ENCODE measurements around the gene UTP3. TPM values are rescaled to one million over a fixed set of nuclear protein-coding genes. Genes with fewer than 3 reads are reported as not detected.
A peak's percentile ranks its signal among the peaks of the same experiment; 100 is the strongest.

UTP3 gene
- total and polyA plus RNA-seq, 9 of the 15 experiments (the other 6 are each of a cell fraction or from before 2014, with no cell fraction given): 11.9 to 69.3 (median 34.0) TPM

DNA sequence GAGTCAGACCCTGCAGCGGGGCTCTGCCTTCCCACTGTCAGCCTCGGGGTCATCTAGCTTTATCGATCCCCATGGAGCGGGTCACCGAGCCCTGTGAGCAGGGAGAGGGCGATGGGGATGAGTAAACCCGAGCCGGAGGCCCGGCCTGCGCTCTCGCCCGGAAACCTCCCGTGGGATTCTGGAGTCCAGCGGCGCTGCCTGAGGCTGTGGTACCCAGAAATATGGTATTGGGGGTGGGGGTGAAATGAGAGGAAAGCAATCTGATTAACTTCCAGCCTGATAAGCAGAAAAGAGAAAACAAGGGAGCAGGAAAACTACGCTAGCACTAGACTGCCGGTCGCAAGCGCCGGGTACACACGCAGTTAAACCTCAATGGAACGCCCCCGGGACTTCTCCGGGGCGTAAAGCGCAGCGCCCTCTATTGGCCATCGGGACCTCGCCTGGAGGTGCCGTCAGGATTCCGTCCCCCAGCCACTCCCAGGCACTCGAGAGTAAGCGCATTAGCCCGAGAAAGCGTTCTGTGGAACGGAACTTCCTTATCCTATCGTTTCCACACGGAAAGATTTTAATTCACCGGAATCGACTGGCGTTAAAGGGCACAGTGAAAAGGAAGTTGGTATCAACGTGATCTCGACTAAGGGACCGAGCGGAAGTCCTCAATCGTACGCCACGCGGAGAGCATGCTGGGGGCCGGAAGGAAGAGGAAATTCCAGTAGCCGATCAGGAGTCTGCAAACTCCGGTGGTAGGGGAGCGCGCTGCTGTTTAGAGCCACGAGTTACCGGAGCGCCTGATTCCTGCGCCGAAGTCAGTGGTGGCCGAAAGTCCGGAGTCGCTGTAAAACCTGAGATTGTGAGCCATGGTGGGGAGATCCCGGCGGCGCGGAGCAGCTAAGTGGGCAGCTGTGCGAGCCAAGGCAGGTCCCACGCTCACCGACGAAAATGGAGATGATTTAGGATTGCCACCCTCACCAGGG is at the start of gene UTP3 (continued):
- TF ChIP-seq, protein P1, sequence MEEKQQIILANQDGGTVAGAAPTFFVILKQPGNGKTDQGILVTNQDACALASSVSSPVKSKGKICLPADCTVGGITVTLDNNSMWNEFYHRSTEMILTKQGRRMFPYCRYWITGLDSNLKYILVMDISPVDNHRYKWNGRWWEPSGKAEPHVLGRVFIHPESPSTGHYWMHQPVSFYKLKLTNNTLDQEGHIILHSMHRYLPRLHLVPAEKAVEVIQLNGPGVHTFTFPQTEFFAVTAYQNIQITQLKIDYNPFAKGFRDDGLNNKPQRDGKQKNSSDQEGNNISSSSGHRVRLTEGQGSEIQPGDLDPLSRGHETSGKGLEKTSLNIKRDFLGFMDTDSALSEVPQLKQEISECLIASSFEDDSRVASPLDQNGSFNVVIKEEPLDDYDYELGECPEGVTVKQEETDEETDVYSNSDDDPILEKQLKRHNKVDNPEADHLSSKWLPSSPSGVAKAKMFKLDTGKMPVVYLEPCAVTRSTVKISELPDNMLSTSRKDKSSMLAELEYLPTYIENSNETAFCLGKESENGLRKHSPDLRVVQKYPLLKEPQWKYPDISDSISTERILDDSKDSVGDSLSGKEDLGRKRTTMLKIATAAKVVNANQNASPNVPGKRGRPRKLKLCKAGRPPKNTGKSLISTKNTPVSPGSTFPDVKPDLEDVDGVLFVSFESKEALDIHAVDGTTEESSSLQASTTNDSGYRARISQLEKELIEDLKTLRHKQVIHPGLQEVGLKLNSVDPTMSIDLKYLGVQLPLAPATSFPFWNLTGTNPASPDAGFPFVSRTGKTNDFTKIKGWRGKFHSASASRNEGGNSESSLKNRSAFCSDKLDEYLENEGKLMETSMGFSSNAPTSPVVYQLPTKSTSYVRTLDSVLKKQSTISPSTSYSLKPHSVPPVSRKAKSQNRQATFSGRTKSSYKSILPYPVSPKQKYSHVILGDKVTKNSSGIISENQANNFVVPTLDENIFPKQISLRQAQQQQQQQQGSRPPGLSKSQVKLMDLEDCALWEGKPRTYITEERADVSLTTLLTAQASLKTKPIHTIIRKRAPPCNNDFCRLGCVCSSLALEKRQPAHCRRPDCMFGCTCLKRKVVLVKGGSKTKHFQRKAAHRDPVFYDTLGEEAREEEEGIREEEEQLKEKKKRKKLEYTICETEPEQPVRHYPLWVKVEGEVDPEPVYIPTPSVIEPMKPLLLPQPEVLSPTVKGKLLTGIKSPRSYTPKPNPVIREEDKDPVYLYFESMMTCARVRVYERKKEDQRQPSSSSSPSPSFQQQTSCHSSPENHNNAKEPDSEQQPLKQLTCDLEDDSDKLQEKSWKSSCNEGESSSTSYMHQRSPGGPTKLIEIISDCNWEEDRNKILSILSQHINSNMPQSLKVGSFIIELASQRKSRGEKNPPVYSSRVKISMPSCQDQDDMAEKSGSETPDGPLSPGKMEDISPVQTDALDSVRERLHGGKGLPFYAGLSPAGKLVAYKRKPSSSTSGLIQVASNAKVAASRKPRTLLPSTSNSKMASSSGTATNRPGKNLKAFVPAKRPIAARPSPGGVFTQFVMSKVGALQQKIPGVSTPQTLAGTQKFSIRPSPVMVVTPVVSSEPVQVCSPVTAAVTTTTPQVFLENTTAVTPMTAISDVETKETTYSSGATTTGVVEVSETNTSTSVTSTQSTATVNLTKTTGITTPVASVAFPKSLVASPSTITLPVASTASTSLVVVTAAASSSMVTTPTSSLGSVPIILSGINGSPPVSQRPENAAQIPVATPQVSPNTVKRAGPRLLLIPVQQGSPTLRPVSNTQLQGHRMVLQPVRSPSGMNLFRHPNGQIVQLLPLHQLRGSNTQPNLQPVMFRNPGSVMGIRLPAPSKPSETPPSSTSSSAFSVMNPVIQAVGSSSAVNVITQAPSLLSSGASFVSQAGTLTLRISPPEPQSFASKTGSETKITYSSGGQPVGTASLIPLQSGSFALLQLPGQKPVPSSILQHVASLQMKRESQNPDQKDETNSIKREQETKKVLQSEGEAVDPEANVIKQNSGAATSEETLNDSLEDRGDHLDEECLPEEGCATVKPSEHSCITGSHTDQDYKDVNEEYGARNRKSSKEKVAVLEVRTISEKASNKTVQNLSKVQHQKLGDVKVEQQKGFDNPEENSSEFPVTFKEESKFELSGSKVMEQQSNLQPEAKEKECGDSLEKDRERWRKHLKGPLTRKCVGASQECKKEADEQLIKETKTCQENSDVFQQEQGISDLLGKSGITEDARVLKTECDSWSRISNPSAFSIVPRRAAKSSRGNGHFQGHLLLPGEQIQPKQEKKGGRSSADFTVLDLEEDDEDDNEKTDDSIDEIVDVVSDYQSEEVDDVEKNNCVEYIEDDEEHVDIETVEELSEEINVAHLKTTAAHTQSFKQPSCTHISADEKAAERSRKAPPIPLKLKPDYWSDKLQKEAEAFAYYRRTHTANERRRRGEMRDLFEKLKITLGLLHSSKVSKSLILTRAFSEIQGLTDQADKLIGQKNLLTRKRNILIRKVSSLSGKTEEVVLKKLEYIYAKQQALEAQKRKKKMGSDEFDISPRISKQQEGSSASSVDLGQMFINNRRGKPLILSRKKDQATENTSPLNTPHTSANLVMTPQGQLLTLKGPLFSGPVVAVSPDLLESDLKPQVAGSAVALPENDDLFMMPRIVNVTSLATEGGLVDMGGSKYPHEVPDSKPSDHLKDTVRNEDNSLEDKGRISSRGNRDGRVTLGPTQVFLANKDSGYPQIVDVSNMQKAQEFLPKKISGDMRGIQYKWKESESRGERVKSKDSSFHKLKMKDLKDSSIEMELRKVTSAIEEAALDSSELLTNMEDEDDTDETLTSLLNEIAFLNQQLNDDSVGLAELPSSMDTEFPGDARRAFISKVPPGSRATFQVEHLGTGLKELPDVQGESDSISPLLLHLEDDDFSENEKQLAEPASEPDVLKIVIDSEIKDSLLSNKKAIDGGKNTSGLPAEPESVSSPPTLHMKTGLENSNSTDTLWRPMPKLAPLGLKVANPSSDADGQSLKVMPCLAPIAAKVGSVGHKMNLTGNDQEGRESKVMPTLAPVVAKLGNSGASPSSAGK (IDR thresholded peaks at IDR 0.05): peak; percentile 77
- no peak for TF ChIP-seq CREB3 (tag; conservative IDR thresholded peaks at IDR 0.05; ENCODE audit: low read depth)
- TF ChIP-seq GTF2A2 (tag; IDR thresholded peaks at IDR 0.05): no peak
- peak; percentile 35; the same call in 1 of the 2 replicates for TF ChIP-seq ZNF644 (tag; IDR thresholded peaks at IDR 0.05; ENCODE audit: low read depth)
- peak; percentile 91 for TF ChIP-seq ELF1 (tag; IDR thresholded peaks at IDR 0.05)
- no peak for TF ChIP-seq HNRNPK (IDR thresholded peaks at IDR 0.05; ENCODE audit: low read depth, low read length, poor library complexity, severe bottlenecking)
- no peak for TF ChIP-seq NR2F6 (CRISPR knock-in tag; IDR thresholded peaks at IDR 0.05)
- peak; percentile 36 to 83; a peak in 2 of 4 replicates for TF ChIP-seq SIN3A (IDR thresholded peaks at IDR 0.05; ENCODE audit: borderline replicate concordance in 2 of 2, control insufficient read depth in 1 of 2, low read depth in 2 of 2, low read length in 2 of 2)
- TF ChIP-seq GTF2E2 (tag; IDR thresholded peaks at IDR 0.05): peak; percentile 74
- TF ChIP-seq HDAC6 (IDR thresholded peaks at IDR 0.05; ENCODE audit: low read depth, low read length): no peak
- no peak for TF ChIP-seq CBFA2T2 (conservative IDR thresholded peaks at IDR 0.05)
- TF ChIP-seq ATF7 (IDR thresholded peaks at IDR 0.05): peak; percentile 90
- TF ChIP-seq RBBP5 (IDR thresholded peaks at IDR 0.05; ENCODE audit: borderline replicate concordance, insufficient read depth, low read length, poor library complexity, severe bottlenecking): peak; percentile 82
- TF ChIP-seq ZNF121 (CRISPR knock-in tag; conservative IDR thresholded peaks at IDR 0.05): no peak

Data from K562 (cell line).